SK-N-DZ (cell line): ENCODE measurements around the gene CFAP210.
"Not testable (repeated sequence)": the region's sequence is repeated elsewhere in the genome, so short reads cannot be mapped to it uniquely, and the experiment has no call there.

Source experiments
- DNase-seq: peaks from one replicate; pipeline ENCODE4 v3.0.0-alpha.2; 2015; ENCODE audit warnings: low spot score
- small RNA-seq, 2 experiments: library from RNA; depleted of rRNA; stranded (forward); fragments of <200 nt; gene quantifications; one replicate each; pipeline ENCODE3, GENCODE V24; 2014

The CFAP210 gene

GRCh38 chr2:169623235-169623634 is 71.0 kb downstream of the CFAP210 start:
- DNase-seq, result no peak

- DNase-seq, result no peak
Observed at GRCh38 chr2:169620509-169620908, 73.7 kb downstream of the CFAP210 start.

GRCh38 chr2:169619946-169620345 is 74.3 kb downstream of the CFAP210 start:
- DNase-seq, result no peak

GRCh38 chr2:169615982-169616381 is 78.2 kb downstream of the CFAP210 start:
- not testable (repeated sequence) for DNase-seq

GRCh38 chr2:169613876-169614275 is 80.3 kb downstream of the CFAP210 start:
- no peak for DNase-seq

GRCh38 chr2:169609264-169609663 is 84.9 kb downstream of the CFAP210 start:
- DNase-seq, result no peak

GRCh38 chr2:169599568-169599967 is 94.6 kb downstream of the CFAP210 start:
- DNase-seq, result no peak

GRCh38 chr2:169598982-169599381 is 95.2 kb downstream of the CFAP210 start:
- no peak for DNase-seq

GRCh38 chr2:169596546-169596945 is 97.7 kb downstream of the CFAP210 start:
- DNase-seq, result not testable (repeated sequence)

Small RNA genes lying within 50 kb of the gene (small RNA-seq; reads per million reads assigned to genes)
- 0 reads per million in 2 experiments for gene RF00432
